HG02759 (cell line): Measurements from ENCODE around the gene KIF3B.
"Not testable (repeated sequence)": the region's sequence is repeated elsewhere in the genome, so short reads cannot be mapped to it uniquely, and the experiment has no call there.

Experiments
- ATAC-seq: cut with Tn5 transposase; IDR thresholded peaks from one replicate; pipeline ENCODE4 v1.9.1; 2021; ENCODE audit warnings: mild to moderate bottlenecking, moderate library complexity; ENCODE audit not compliant: unreplicated experiment

The KIF3B gene

GRCh38 chr20:32292548-32292947 is 15.1 kb downstream of the KIF3B start:
- ATAC-seq, result no peak

- no peak for ATAC-seq
Measured at GRCh38 chr20:32294071-32294470, 16.6 kb downstream of the KIF3B start.

- no peak for ATAC-seq
Measured at GRCh38 chr20:32296412-32296811, 19.0 kb downstream of the KIF3B start.

GRCh38 chr20:32296819-32297420 is 19.5 kb downstream of the KIF3B start:
- ATAC-seq, result no peak

- ATAC-seq, result no peak
Measured at GRCh38 chr20:32297439-32297838, 20.0 kb downstream of the KIF3B start.

GRCh38 chr20:32300647-32301046 is 23.2 kb downstream of the KIF3B start:
- no peak for ATAC-seq

- no peak for ATAC-seq
Measured at GRCh38 chr20:32301719-32302506, 24.5 kb downstream of the KIF3B start.

- no peak for ATAC-seq
Measured at GRCh38 chr20:32302507-32302872, 25.0 kb downstream of the KIF3B start.

- no peak for ATAC-seq
Measured at GRCh38 chr20:32304131-32304746, 26.8 kb downstream of the KIF3B start.

GRCh38 chr20:32312718-32313424 is 35.4 kb downstream of the KIF3B start:
- ATAC-seq, result no peak

GRCh38 chr20:32314768-32315167 is 37.3 kb downstream of the KIF3B start:
- ATAC-seq, result no peak

GRCh38 chr20:32315399-32315798 is 37.9 kb downstream of the KIF3B start:
- ATAC-seq, result no peak

GRCh38 chr20:32315891-32316290 is 38.4 kb downstream of the KIF3B start:
- no peak for ATAC-seq

GRCh38 chr20:32316667-32317066 is 39.2 kb downstream of the KIF3B start:
- no peak for ATAC-seq

GRCh38 chr20:32319100-32319499 is 41.6 kb downstream of the KIF3B start:
- no peak for ATAC-seq

GRCh38 chr20:32320305-32320704 is 42.9 kb downstream of the KIF3B start:
- ATAC-seq, result no peak

- ATAC-seq, result no peak
Measured at GRCh38 chr20:32321390-32321789, 43.9 kb downstream of the KIF3B start.

- ATAC-seq, result not testable (repeated sequence)
Measured at GRCh38 chr20:32322260-32322659, 44.8 kb downstream of the KIF3B start.

- not testable (repeated sequence) for ATAC-seq
Measured at GRCh38 chr20:32323761-32324160, 46.3 kb downstream of the KIF3B start.

- no peak for ATAC-seq
Measured at GRCh38 chr20:32325706-32326503, 48.5 kb downstream of the KIF3B start.

GRCh38 chr20:32326504-32326845 is 49.0 kb downstream of the KIF3B start:
- ATAC-seq, result no peak
